ENCODE data around the gene TFF3.

The TFF3 gene

GRCh38 chr21:42356046-42356445 is 40.8 kb upstream of the TFF3 start:
- H3K36me3 ChIP-seq (ENCODE audit: control insufficient read depth, insufficient read depth, low read length): no peaks in the 10 kb centered on the region
- H3K27ac ChIP-seq (ENCODE audit: low read depth, low read length, severe bottlenecking): no peak overlapping the region
- H3K4me3 ChIP-seq (ENCODE audit: extremely low read depth, insufficient read depth, low read length, poor library complexity, severe bottlenecking): no peak overlapping the region
- H3K4me1 ChIP-seq (ENCODE audit: control insufficient read depth, insufficient read depth, low read length, poor library complexity, severe bottlenecking): no peaks in the 10 kb centered on the region
- no peaks in the 10 kb centered on the region for H3K9me3 ChIP-seq (ENCODE audit: control insufficient read depth, low read length)
- 94 to 100% methylated on average over 1 to 2 of the region's 2 CpGs for WGBS, 2 experiments (ENCODE audit: insufficient coverage in 2 of 2)

- Histone ChIP-seq H3K27ac (ENCODE audit: low read depth, low read length, severe bottlenecking) (no peak overlapping the region), H3K4me1 (ENCODE audit: control insufficient read depth, insufficient read depth, low read length, poor library complexity, severe bottlenecking) (no peaks in the 10 kb centered on the region), H3K36me3 (ENCODE audit: control insufficient read depth, insufficient read depth, low read length) (no peaks in the 10 kb centered on the region), H3K9me3 (ENCODE audit: control insufficient read depth, low read length) (no peaks in the 10 kb centered on the region), H3K4me3 (ENCODE audit: extremely low read depth, insufficient read depth, low read length, poor library complexity, severe bottlenecking) (no peak overlapping the region)
- 91 to 100% methylated on average over 5 of the region's 5 CpGs for WGBS, 2 experiments (ENCODE audit: insufficient coverage in 2 of 2)
Measured at GRCh38 chr21:42353623-42354022, 38.4 kb upstream of the TFF3 start.

GRCh38 chr21:42352441-42353095 is 37.4 kb upstream of the TFF3 start:
- no peaks in the 10 kb centered on the region for H3K36me3 ChIP-seq (ENCODE audit: control insufficient read depth, insufficient read depth, low read length)
- H3K4me3 ChIP-seq (ENCODE audit: extremely low read depth, insufficient read depth, low read length, poor library complexity, severe bottlenecking): no peak overlapping the region
- no peaks in the 10 kb centered on the region for H3K4me1 ChIP-seq (ENCODE audit: control insufficient read depth, insufficient read depth, low read length, poor library complexity, severe bottlenecking)
- H3K27ac ChIP-seq (ENCODE audit: low read depth, low read length, severe bottlenecking): no peak overlapping the region
- WGBS, 2 experiments (ENCODE audit: insufficient coverage in 2 of 2): 84 to 92% methylated on average over 13 of the region's 14 CpGs
- no peaks in the 10 kb centered on the region for H3K9me3 ChIP-seq (ENCODE audit: control insufficient read depth, low read length)

DNA sequence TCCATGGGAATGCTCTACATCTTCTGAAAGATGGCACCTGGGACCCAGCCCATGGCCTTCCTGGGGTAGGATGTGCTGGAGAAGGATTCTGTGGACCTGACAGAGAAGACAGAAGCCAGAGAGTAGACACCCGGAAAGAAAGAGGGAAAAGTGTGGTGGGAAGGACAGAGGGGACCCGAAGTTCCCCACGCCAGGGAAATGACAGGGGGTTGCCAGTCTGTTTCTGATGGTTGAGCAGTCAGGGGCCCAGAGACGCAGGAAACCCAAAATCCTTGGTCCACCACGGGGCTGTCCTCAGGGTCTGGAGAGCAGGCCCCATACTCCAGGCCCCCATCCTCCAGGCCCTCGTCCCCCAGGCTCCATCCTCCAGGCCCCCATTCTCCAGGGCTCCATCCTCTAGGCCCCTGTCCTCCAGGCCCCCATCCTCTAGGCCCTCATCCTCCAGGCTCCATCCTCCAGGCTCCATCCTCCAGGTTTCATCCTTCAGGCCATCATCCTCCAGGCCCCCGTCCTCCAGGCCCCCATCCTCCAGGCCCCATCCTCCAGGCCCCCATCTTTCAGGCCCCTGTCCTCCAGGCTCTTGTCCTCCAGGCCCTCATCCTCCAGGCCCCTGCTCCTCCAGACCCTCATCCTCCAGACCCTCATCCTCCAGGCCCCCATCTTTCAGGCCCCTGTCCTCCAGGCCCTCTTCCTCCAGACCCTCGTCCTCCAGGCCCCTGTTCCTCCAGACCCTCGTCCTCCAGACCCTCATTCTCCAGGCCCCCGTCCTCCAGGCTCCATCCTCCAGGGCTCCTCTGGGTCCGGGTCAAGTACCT is 36.6 kb upstream of the TFF3 start:
- Histone ChIP-seq H3K4me1 (ENCODE audit: control insufficient read depth, insufficient read depth, low read length, poor library complexity, severe bottlenecking) (no peaks in the 10 kb centered on the region), H3K27ac (ENCODE audit: low read depth, low read length, severe bottlenecking) (no peak overlapping the region), H3K4me3 (ENCODE audit: extremely low read depth, insufficient read depth, low read length, poor library complexity, severe bottlenecking) (no peak overlapping the region), H3K9me3 (ENCODE audit: control insufficient read depth, low read length) (no peaks in the 10 kb centered on the region), H3K36me3 (ENCODE audit: control insufficient read depth, insufficient read depth, low read length) (no peaks in the 10 kb centered on the region)
- WGBS, 2 experiments (ENCODE audit: insufficient coverage in 2 of 2): 75 to 82% methylated on average over 9 to 10 of the region's 11 CpGs

DNA sequence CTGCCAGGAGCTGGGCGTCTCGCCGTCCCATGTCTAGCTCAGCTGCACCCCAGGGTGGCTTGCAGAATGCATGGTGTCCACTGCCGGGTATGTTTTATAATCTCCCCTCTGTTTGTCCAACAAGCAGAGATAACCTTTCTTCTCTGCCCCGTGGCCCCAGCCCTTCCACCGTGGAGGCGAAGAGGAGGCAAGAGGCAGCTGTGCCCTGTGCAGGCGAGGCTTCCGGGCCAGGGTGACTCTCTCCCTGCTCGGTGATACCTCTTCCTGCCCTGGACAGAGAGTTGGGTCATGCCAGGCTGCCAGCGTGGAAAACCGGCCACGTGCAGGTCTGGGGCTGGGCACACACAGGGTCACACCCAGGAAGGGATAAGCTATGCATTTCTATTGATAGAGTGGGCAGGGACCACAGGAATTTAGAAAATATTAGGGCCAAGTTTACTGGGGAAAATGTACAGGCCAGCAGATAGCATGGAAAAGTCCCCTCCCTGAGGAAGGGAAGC is 35.8 kb upstream of the TFF3 start, which contains the start of gene TFF2:
Gene TFF2, minus strand, starts transcription at position 68 of the 500 bp plus-strand sequence. Its CDS starts 37 bp downstream, at position 31.
- Histone ChIP-seq H3K4me1 (ENCODE audit: control insufficient read depth, insufficient read depth, low read length, poor library complexity, severe bottlenecking) (no peaks in the 10 kb centered on the region), H3K4me3 (ENCODE audit: extremely low read depth, insufficient read depth, low read length, poor library complexity, severe bottlenecking) (no peak within 1 kb of the TSS), H3K27ac (ENCODE audit: low read depth, low read length, severe bottlenecking) (no peak within 1 kb of the TSS), H3K9me3 (ENCODE audit: control insufficient read depth, low read length) (no peaks in the 10 kb centered on the region), H3K36me3 (ENCODE audit: control insufficient read depth, insufficient read depth, low read length) (no peaks in the 10 kb centered on the region)
- 92 to 93% methylated on average over 13 of the region's 13 CpGs for WGBS, 2 experiments (ENCODE audit: insufficient coverage in 2 of 2)

- Histone ChIP-seq H3K36me3 (ENCODE audit: control insufficient read depth, insufficient read depth, low read length) (no peaks in the 10 kb centered on the region), H3K4me1 (ENCODE audit: control insufficient read depth, insufficient read depth, low read length, poor library complexity, severe bottlenecking) (no peaks in the 10 kb centered on the region), H3K27ac (ENCODE audit: low read depth, low read length, severe bottlenecking) (no peak overlapping the region), H3K9me3 (ENCODE audit: control insufficient read depth, low read length) (no peaks in the 10 kb centered on the region), H3K4me3 (ENCODE audit: extremely low read depth, insufficient read depth, low read length, poor library complexity, severe bottlenecking) (no peak overlapping the region)
- 95 to 98% methylated on average over 4 of the region's 11 CpGs for WGBS, 2 experiments (ENCODE audit: insufficient coverage in 2 of 2)
Measured at GRCh38 chr21:42350318-42350910, 35.2 kb upstream of the TFF3 start.

GRCh38 chr21:42349420-42350317 is 34.5 kb upstream of the TFF3 start:
- Histone ChIP-seq H3K27ac (ENCODE audit: low read depth, low read length, severe bottlenecking) (no peak overlapping the region), H3K36me3 (ENCODE audit: control insufficient read depth, insufficient read depth, low read length) (no peaks in the 10 kb centered on the region), H3K4me1 (ENCODE audit: control insufficient read depth, insufficient read depth, low read length, poor library complexity, severe bottlenecking) (no peaks in the 10 kb centered on the region), H3K9me3 (ENCODE audit: control insufficient read depth, low read length) (no peaks in the 10 kb centered on the region), H3K4me3 (ENCODE audit: extremely low read depth, insufficient read depth, low read length, poor library complexity, severe bottlenecking) (no peak overlapping the region)
- WGBS, 2 experiments (ENCODE audit: insufficient coverage in 2 of 2): 81 to 86% methylated on average over 6 to 9 of the region's 14 CpGs

DNA sequence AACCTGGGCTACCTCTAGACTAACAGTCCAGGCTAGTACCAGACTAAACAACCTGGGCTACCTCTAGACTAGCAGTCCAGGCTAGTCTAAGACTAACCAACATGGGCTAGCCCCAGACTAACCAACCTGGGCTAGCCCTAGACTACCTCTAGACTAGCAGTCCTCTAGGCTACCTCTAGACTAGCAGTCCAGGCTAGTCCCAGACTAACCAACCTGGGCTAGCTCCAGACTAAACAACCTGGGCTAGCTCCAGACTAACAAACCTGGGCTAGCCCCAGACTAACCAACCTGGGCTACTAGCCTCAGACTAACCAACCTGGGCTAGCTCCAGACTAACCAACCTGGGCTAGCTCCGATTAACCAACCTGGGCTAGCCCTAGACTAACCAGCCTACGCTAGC is 33.6 kb upstream of the TFF3 start:
- H3K4me3 ChIP-seq (ENCODE audit: extremely low read depth, insufficient read depth, low read length, poor library complexity, severe bottlenecking): no peak overlapping the region
- WGBS, 2 experiments (ENCODE audit: insufficient coverage in 2 of 2): 86 to 91% methylated on average over 2 of the region's 2 CpGs
- H3K4me1 ChIP-seq (ENCODE audit: control insufficient read depth, insufficient read depth, low read length, poor library complexity, severe bottlenecking): no peaks in the 10 kb centered on the region
- H3K27ac ChIP-seq (ENCODE audit: low read depth, low read length, severe bottlenecking): no peak overlapping the region
- H3K9me3 ChIP-seq (ENCODE audit: control insufficient read depth, low read length): no peaks in the 10 kb centered on the region
- H3K36me3 ChIP-seq (ENCODE audit: control insufficient read depth, insufficient read depth, low read length): no peaks in the 10 kb centered on the region

- Histone ChIP-seq H3K27ac (ENCODE audit: low read depth, low read length, severe bottlenecking) (no peak overlapping the region), H3K36me3 (ENCODE audit: control insufficient read depth, insufficient read depth, low read length) (no peaks in the 10 kb centered on the region), H3K9me3 (ENCODE audit: control insufficient read depth, low read length) (no peaks in the 10 kb centered on the region), H3K4me3 (ENCODE audit: extremely low read depth, insufficient read depth, low read length, poor library complexity, severe bottlenecking) (no peak overlapping the region), H3K4me1 (ENCODE audit: control insufficient read depth, insufficient read depth, low read length, poor library complexity, severe bottlenecking) (no peaks in the 10 kb centered on the region)
- 93 to 96% methylated on average over 25 to 28 of the region's 30 CpGs for whole genome bisulfite sequencing, 2 experiments (ENCODE audit: insufficient coverage in 2 of 2)
Measured at GRCh38 chr21:42347601-42348327, 32.6 kb upstream of the TFF3 start.

All from mesodermal cell (in vitro differentiated cells).